HG03097 (cell line): ENCODE data around the gene ARHGAP28.

Source experiments
- ATAC-seq: cut with Tn5 transposase; IDR thresholded peaks from one replicate; pipeline ENCODE4 v1.9.1; 2021; ENCODE audit not compliant: unreplicated experiment, low FRiP score

Gene ARHGAP28

GRCh38 chr18:6730416-6731221, 1.1 kb downstream of the ARHGAP28 start:
- ATAC-seq, result no peak

- ATAC-seq, result no peak
These were observed 1.7 kb downstream of the ARHGAP28 start for GRCh38 chr18:6731222-6731596.

GRCh38 chr18:6732952-6733351, 3.4 kb downstream of the ARHGAP28 start:
- no peak for ATAC-seq

- no peak for ATAC-seq
These were observed 4.2 kb downstream of the ARHGAP28 start for GRCh38 chr18:6733758-6734157.

- ATAC-seq, result no peak
These were observed 5.4 kb downstream of the ARHGAP28 start for GRCh38 chr18:6734726-6735430.

- ATAC-seq, result no peak
These were observed 8.3 kb downstream of the ARHGAP28 start for GRCh38 chr18:6737833-6738232.

GRCh38 chr18:6738622-6739021, 9.1 kb downstream of the ARHGAP28 start:
- ATAC-seq, result no peak

- ATAC-seq, result no peak
These were observed 11.7 kb downstream of the ARHGAP28 start for GRCh38 chr18:6741232-6741663.

GRCh38 chr18:6741786-6742185, 12.3 kb downstream of the ARHGAP28 start:
- no peak for ATAC-seq

- ATAC-seq, result no peak
These were observed 14.5 kb downstream of the ARHGAP28 start for GRCh38 chr18:6743999-6744398.

GRCh38 chr18:6744816-6745455, 15.4 kb downstream of the ARHGAP28 start:
- ATAC-seq, result no peak

GRCh38 chr18:6745504-6746031, 16.1 kb downstream of the ARHGAP28 start:
- ATAC-seq, result no peak

- ATAC-seq, result no peak
These were observed 17.0 kb downstream of the ARHGAP28 start for GRCh38 chr18:6746386-6746960.

GRCh38 chr18:6747646-6748045, 18.1 kb downstream of the ARHGAP28 start:
- no peak for ATAC-seq

- no peak for ATAC-seq
These were observed 18.7 kb downstream of the ARHGAP28 start for GRCh38 chr18:6748241-6748640.

- ATAC-seq, result no peak
These were observed 20.9 kb downstream of the ARHGAP28 start for GRCh38 chr18:6750411-6750810.

- no peak for ATAC-seq
These were observed 21.7 kb downstream of the ARHGAP28 start for GRCh38 chr18:6751222-6751621.

- no peak for ATAC-seq
These were observed 22.8 kb downstream of the ARHGAP28 start for GRCh38 chr18:6752202-6752860.

GRCh38 chr18:6755107-6755506, 25.6 kb downstream of the ARHGAP28 start:
- ATAC-seq, result no peak

GRCh38 chr18:6757931-6758330, 28.4 kb downstream of the ARHGAP28 start:
- no peak for ATAC-seq
